Activated T-cell treated with anti-CD3 and anti-CD28 coated beads, Interleukin-2, amount 50 U/mL, for 24 hours (primary cell): ENCODE measurements around the gene CNIH4.
A peak's percentile ranks its signal among the peaks of the same experiment; 100 is the strongest.
"Not testable (repeated sequence)": the region's sequence is repeated elsewhere in the genome, so short reads cannot be mapped to it uniquely, and the experiment has no call there.

Experiments
- DNase-seq: peaks from one replicate; pipeline ENCODE4 v3.0.0-alpha.2; 2020
- H3K27ac Mint-ChIP-seq: 2 replicates; pipeline ENCODE4 v1.8.0; 2020; ENCODE audit warnings: mild to moderate bottlenecking, mixed read lengths
- H3K27me3 Mint-ChIP-seq: 2 replicates; pipeline ENCODE4 v1.8.0; 2020; ENCODE audit warnings: mixed read lengths
- H3K36me3 Mint-ChIP-seq: 2 replicates; pipeline ENCODE4 v1.8.0; 2020; ENCODE audit warnings: low read depth, mixed read lengths
- H3K4me1 Mint-ChIP-seq: 2 replicates; pipeline ENCODE4 v1.8.0; 2020; ENCODE audit warnings: low read depth, mixed read lengths
- H3K4me3 Mint-ChIP-seq: 2 replicates; pipeline ENCODE4 v1.8.0; 2020; ENCODE audit warnings: mild to moderate bottlenecking, moderate library complexity, mixed read lengths
- H3K9me3 Mint-ChIP-seq: 2 replicates; pipeline ENCODE4 v1.8.0; 2020; ENCODE audit warnings: mixed read lengths

The CNIH4 gene

GRCh38 chr1:224356685-224357625 lies at the start of gene CNIH4:
Gene CNIH4, plus strand, starts transcription at chr1:224356879. Its CDS starts 46 bp downstream, at chr1:224356925.
- peak within 1 kb of the TSS; percentile 95 for H3K27ac Mint-ChIP-seq
- H3K4me1 Mint-ChIP-seq: peaks cover 49% of the 10 kb centered on the region
- no peaks in the 10 kb centered on the region for H3K9me3 Mint-ChIP-seq
- peak within 1 kb of the TSS; percentile 84 for H3K4me3 Mint-ChIP-seq
- H3K27me3 Mint-ChIP-seq: no peaks in the 10 kb centered on the region
- DNase-seq: peak; percentile 89
- H3K36me3 Mint-ChIP-seq: peaks cover 20% of the 10 kb centered on the region

DNA sequence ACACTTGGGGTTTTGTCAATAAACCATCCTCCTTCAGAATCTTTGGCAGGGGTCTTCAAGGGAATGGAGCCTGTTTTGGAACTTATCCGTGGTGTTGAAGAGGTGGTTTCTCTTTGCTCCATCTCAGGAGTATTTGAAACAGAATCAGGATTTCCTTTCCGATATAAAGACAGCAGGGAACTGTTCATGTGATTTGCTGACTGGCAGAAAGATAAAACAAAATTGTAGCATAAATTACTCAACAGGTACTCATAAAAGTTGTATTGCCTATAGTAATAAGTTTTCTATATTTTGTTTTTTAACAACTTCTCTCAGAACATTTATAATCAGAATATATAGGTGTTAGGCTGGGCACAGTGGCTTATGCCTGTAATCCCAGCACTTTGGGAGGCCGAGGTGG lies 48.6 kb upstream of the CNIH4 start:
- no peaks in the 10 kb centered on the region for H3K9me3 Mint-ChIP-seq
- H3K27ac Mint-ChIP-seq: no peak overlapping the region
- DNase-seq: no peak
- peaks cover 83% of the 10 kb centered on the region for H3K36me3 Mint-ChIP-seq
- H3K4me1 Mint-ChIP-seq: no peaks in the 10 kb centered on the region
- H3K4me3 Mint-ChIP-seq: no peak overlapping the region
- H3K27me3 Mint-ChIP-seq: no peaks in the 10 kb centered on the region

DNA sequence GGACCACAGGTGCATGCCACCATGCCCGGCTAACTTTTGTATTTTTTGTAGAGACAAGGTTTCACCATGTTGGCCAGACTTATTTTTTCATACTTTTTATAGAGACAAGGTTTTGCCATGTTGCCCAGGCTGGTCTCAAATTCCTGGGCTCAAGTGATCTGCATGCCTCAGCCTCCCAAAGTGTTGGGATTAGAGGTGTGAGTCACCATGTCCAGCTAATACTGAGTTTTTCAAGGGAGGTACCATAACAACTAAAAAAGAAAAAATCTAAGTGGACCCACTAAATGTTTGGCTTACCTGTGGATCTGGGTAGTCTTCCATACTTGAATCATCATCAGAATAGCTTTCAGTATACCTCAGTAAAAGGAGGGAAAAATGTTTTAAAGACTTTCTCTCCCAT lies 45.2 kb upstream of the CNIH4 start:
- peaks cover 81% of the 10 kb centered on the region for H3K36me3 Mint-ChIP-seq
- not testable (repeated sequence) for H3K4me3 Mint-ChIP-seq, DNase-seq, H3K9me3 Mint-ChIP-seq, H3K27me3 Mint-ChIP-seq, H3K4me1 Mint-ChIP-seq, H3K27ac Mint-ChIP-seq

- no peak for DNase-seq
- no peaks in the 10 kb centered on the region for H3K27me3 Mint-ChIP-seq
- H3K36me3 Mint-ChIP-seq: peaks cover 81% of the 10 kb centered on the region
- no peaks in the 10 kb centered on the region for H3K4me1 Mint-ChIP-seq
- H3K4me3 Mint-ChIP-seq: no peak overlapping the region
- H3K27ac Mint-ChIP-seq: no peak overlapping the region
- H3K9me3 Mint-ChIP-seq: no peaks in the 10 kb centered on the region
Measured at GRCh38 chr1:224312025-224312424, 44.7 kb upstream of the CNIH4 start.

DNA sequence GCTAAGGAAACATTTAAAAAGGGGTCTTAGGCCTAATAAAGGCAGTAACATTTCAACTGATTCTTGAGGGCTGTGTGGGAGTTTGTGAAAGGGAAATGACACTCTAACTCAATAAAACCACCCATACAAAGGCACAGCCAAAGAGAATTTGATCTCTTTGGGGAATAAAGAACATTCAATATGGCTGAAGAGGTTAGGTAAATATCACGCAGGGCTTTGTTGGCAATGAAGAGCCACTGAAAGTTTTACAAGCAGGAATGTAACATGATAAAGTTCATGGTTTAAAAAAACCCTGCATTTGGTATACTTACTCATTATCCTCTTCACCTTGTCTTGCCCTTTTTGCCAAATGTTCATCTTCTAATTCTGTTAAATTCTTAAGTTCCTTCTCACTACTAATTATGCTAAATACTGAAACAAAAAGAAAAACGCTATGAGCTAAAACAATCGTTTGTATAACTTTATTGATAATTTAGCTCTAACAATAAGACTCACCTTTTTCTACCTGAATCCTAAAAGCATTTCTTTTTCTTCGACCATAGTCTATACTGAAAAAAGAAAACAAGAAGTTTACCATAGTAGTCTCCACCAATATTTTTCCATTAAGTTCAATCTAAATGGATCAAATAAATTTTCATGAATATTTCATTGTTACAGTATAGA lies 39.2 kb upstream of the CNIH4 start:
- Mint-ChIP-seq H3K9me3 (no peaks in the 10 kb centered on the region), H3K27me3 (no peaks in the 10 kb centered on the region), H3K36me3 (peaks cover 62% of the 10 kb centered on the region), H3K4me1 (peaks cover 16% of the 10 kb centered on the region), H3K27ac (peak overlapping the region; percentile 18), H3K4me3 (no peak overlapping the region)
- no peak for DNase-seq

- DNase-seq: no peak
- Mint-ChIP-seq H3K4me1 (peaks cover 32% of the 10 kb centered on the region), H3K36me3 (peaks cover 54% of the 10 kb centered on the region), H3K4me3 (no peak overlapping the region), H3K27ac (peak overlapping the region; percentile 34), H3K27me3 (no peaks in the 10 kb centered on the region), H3K9me3 (no peaks in the 10 kb centered on the region)
Measured at GRCh38 chr1:224321706-224322105, 35.0 kb upstream of the CNIH4 start.

DNA sequence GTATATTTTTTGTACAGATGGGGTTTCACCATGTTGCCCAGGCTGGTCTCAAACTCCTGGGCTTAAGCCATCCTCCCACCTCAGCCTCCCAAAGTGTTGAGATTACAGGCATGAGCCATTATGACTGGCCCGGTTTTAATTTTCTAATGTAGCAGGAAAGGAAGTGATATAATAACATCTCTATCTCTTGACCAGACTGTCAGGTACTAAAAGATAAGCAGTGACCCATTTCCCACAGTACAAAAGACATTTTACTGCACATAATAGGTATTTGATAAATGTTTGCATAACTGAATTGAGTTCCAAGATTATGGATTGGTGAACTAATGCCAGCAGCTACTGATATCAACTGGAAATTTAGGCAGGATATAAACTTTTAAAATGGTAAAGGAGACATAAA lies 30.7 kb upstream of the CNIH4 start:
- Mint-ChIP-seq H3K27ac (no peak overlapping the region), H3K36me3 (peaks cover 59% of the 10 kb centered on the region), H3K9me3 (no peaks in the 10 kb centered on the region), H3K27me3 (no peaks in the 10 kb centered on the region), H3K4me1 (peaks cover 48% of the 10 kb centered on the region), H3K4me3 (no peak overlapping the region)
- no peak for DNase-seq

DNA sequence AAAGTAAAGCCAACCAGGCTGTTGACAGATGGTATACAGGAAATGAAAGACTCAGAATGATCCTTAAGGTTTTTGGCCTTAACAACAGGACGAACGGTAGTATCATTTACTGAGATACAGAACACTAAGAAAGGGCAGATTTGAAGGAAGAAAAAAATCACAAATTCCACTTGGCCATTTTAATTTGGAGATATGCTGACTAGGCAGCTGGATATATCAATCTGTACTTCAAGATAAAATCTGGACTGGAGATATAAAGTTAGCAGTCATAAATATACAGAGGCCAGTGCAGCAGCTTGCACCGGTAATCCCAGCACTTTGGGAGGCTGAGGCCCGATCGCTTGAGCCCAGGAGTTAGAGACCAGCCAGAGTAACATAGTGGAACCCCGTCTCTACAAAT lies 28.0 kb upstream of the CNIH4 start:
- no peaks in the 10 kb centered on the region for H3K27me3 Mint-ChIP-seq
- H3K4me3 Mint-ChIP-seq: peak overlapping the region; percentile 93
- peaks cover 44% of the 10 kb centered on the region for H3K36me3 Mint-ChIP-seq
- no peaks in the 10 kb centered on the region for H3K9me3 Mint-ChIP-seq
- H3K4me1 Mint-ChIP-seq: peaks cover 48% of the 10 kb centered on the region
- H3K27ac Mint-ChIP-seq: peak overlapping the region; percentile 9
- no peak for DNase-seq

- Mint-ChIP-seq H3K9me3 (no peaks in the 10 kb centered on the region), H3K4me1 (peaks cover 55% of the 10 kb centered on the region), H3K4me3 (peak overlapping the region; percentile 93), H3K27me3 (no peaks in the 10 kb centered on the region), H3K36me3 (peaks cover 39% of the 10 kb centered on the region), H3K27ac (peak overlapping the region; percentile 100)
- no peak for DNase-seq
Measured at GRCh38 chr1:224329484-224329841, 27.2 kb upstream of the CNIH4 start.

- H3K4me1 Mint-ChIP-seq: peaks cover 55% of the 10 kb centered on the region
- DNase-seq: peak; percentile 90
- H3K4me3 Mint-ChIP-seq: peak within 1 kb of the TSS; percentile 93
- H3K9me3 Mint-ChIP-seq: no peaks in the 10 kb centered on the region
- peak within 1 kb of the TSS; percentile 100 for H3K27ac Mint-ChIP-seq
- H3K36me3 Mint-ChIP-seq: peaks cover 35% of the 10 kb centered on the region
- no peaks in the 10 kb centered on the region for H3K27me3 Mint-ChIP-seq
Measured at GRCh38 chr1:224329842-224330753, 26.6 kb upstream of the CNIH4 start, which contains the start of gene NVL. Gene NVL, minus strand, starts transcription at chr1:224330172. Its CDS starts 45 bp downstream, at chr1:224330127.

- peak overlapping the region; percentile 93 for H3K4me3 Mint-ChIP-seq
- H3K27ac Mint-ChIP-seq: no peak overlapping the region
- H3K36me3 Mint-ChIP-seq: peaks cover 27% of the 10 kb centered on the region
- no peaks in the 10 kb centered on the region for H3K27me3 Mint-ChIP-seq
- peaks cover 52% of the 10 kb centered on the region for H3K4me1 Mint-ChIP-seq
- H3K9me3 Mint-ChIP-seq: no peaks in the 10 kb centered on the region
- no peak for DNase-seq
Measured at GRCh38 chr1:224331326-224331725, 25.4 kb upstream of the CNIH4 start.

DNA sequence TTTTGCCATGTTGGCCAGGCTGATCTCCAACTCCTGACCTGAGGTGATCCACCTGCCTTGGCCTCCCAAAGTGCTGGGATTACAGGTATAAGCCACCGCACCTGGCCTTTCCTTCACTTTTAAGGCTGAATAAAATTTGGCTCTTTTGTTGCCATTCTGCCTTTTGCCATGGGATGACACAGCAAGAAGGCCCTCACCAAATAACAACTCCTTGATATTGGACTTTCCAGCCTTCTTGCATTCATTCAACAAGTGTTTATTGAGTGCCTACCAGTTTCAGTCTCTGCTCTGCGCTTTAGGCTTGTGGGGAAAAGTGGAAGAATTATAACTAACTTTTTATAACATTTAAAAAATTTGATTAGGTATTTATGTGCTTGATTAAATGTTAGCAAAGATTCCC lies 24.9 kb upstream of the CNIH4 start:
- no peak for DNase-seq
- H3K4me1 Mint-ChIP-seq: peaks cover 49% of the 10 kb centered on the region
- H3K9me3 Mint-ChIP-seq: no peaks in the 10 kb centered on the region
- no peak overlapping the region for H3K27ac Mint-ChIP-seq
- H3K36me3 Mint-ChIP-seq: peaks cover 25% of the 10 kb centered on the region
- no peak overlapping the region for H3K4me3 Mint-ChIP-seq
- no peaks in the 10 kb centered on the region for H3K27me3 Mint-ChIP-seq

- peak overlapping the region; percentile 13 for H3K4me3 Mint-ChIP-seq
- no peak for DNase-seq
- peaks cover 37% of the 10 kb centered on the region for H3K4me1 Mint-ChIP-seq
- H3K36me3 Mint-ChIP-seq: peaks cover 16% of the 10 kb centered on the region
- H3K9me3 Mint-ChIP-seq: no peaks in the 10 kb centered on the region
- H3K27me3 Mint-ChIP-seq: no peaks in the 10 kb centered on the region
- H3K27ac Mint-ChIP-seq: peak overlapping the region; percentile 88
Measured at GRCh38 chr1:224333309-224333926, 23.3 kb upstream of the CNIH4 start.
